HG02885 (cell line): ENCODE measurements around the gene NDUFB2.
"Not testable (repeated sequence)": the region's sequence is repeated elsewhere in the genome, so short reads cannot be mapped to it uniquely, and the experiment has no call there.

ENCODE experiments used
- ATAC-seq: cut with Tn5 transposase; IDR thresholded peaks from one replicate; pipeline ENCODE4 v1.9.1; 2021; ENCODE audit warnings: mild to moderate bottlenecking; ENCODE audit not compliant: unreplicated experiment, poor library complexity

Gene NDUFB2

GRCh38 chr7:140726281-140726680, 29.8 kb downstream of the NDUFB2 start:
- no peak for ATAC-seq

GRCh38 chr7:140732416-140732815, 35.9 kb downstream of the NDUFB2 start:
- no peak for ATAC-seq

GRCh38 chr7:140734096-140734495, 37.6 kb downstream of the NDUFB2 start:
- ATAC-seq = no peak

GRCh38 chr7:140734729-140735128, 38.2 kb downstream of the NDUFB2 start:
- ATAC-seq = no peak

GRCh38 chr7:140738280-140738679, 41.8 kb downstream of the NDUFB2 start:
- no peak for ATAC-seq

- not testable (repeated sequence) for ATAC-seq
Observed at GRCh38 chr7:140743255-140743654, 46.7 kb downstream of the NDUFB2 start.

- no peak for ATAC-seq
Observed at GRCh38 chr7:140744005-140744404, 47.5 kb downstream of the NDUFB2 start.

GRCh38 chr7:140745266-140746058, 49.0 kb downstream of the NDUFB2 start:
- peak; percentile 54 for ATAC-seq

- no peak for ATAC-seq
Observed at GRCh38 chr7:140746751-140747150, 50.2 kb downstream of the NDUFB2 start.

GRCh38 chr7:140752533-140752932, 56.0 kb downstream of the NDUFB2 start:
- no peak for ATAC-seq

- no peak for ATAC-seq
Observed at GRCh38 chr7:140754506-140754905, 58.0 kb downstream of the NDUFB2 start.
